Measurements from ENCODE around the gene TXNDC2.

Gene TXNDC2

GRCh38 chr18:9918016-9918680 is 32.4 kb downstream of the TXNDC2 start:
- TF ChIP-seq POLR2A (IDR thresholded peaks at IDR 0.05; ENCODE audit: low read depth, low read length) = no peak
- FAIRE-seq = peak; percentile 90
- DNase-seq (ENCODE audit: insufficient read length, low spot score) = no peak

GRCh38 chr18:9919564-9920232 is 33.9 kb downstream of the TXNDC2 start:
- FAIRE-seq = peak; percentile 57

GRCh38 chr18:9922592-9923311 is 37.0 kb downstream of the TXNDC2 start:
- TF ChIP-seq POLR2A (IDR thresholded peaks at IDR 0.05; ENCODE audit: low read depth, low read length) = no peak
- FAIRE-seq (peak; percentile 65), DNase-seq (ENCODE audit: insufficient read length, low spot score) (no peak)

More at GRCh38 chr18:9919564-9920232, 33.9 kb downstream of the TXNDC2 start:
- DNase-seq (ENCODE audit: insufficient read length, low spot score) = no peak
- no peak for TF ChIP-seq POLR2A (IDR thresholded peaks at IDR 0.05; ENCODE audit: low read depth, low read length)

- DNase-seq (ENCODE audit: insufficient read length, low spot score) = no peak
- TF ChIP-seq POLR2A (IDR thresholded peaks at IDR 0.05; ENCODE audit: low read depth, low read length) = no peak
- FAIRE-seq = peak; percentile 36
Observed at GRCh38 chr18:9924371-9924943, 38.7 kb downstream of the TXNDC2 start.

- DNase-seq (ENCODE audit: insufficient read length, low spot score) (no peak), FAIRE-seq (no peak)
- TF ChIP-seq POLR2A (IDR thresholded peaks at IDR 0.05; ENCODE audit: low read depth, low read length) = no peak
Observed at GRCh38 chr18:9925369-9925768, 39.6 kb downstream of the TXNDC2 start.

- TF ChIP-seq POLR2A (IDR thresholded peaks at IDR 0.05; ENCODE audit: low read depth, low read length) = no peak
- DNase-seq (ENCODE audit: insufficient read length, low spot score) (no peak), FAIRE-seq (no peak)
Observed at GRCh38 chr18:9925795-9926194, 40.0 kb downstream of the TXNDC2 start.

- TF ChIP-seq POLR2A (IDR thresholded peaks at IDR 0.05; ENCODE audit: low read depth, low read length) = no peak
- DNase-seq (ENCODE audit: insufficient read length, low spot score) (no peak), FAIRE-seq (peak; percentile 82)
Observed at GRCh38 chr18:9926223-9926894, 40.6 kb downstream of the TXNDC2 start.

GRCh38 chr18:9926977-9927376 is 41.2 kb downstream of the TXNDC2 start:
- DNase-seq (ENCODE audit: insufficient read length, low spot score) = no peak
- FAIRE-seq = no peak
- TF ChIP-seq POLR2A (IDR thresholded peaks at IDR 0.05; ENCODE audit: low read depth, low read length) = no peak

GRCh38 chr18:9927392-9928063 is 41.8 kb downstream of the TXNDC2 start:
- TF ChIP-seq POLR2A (IDR thresholded peaks at IDR 0.05; ENCODE audit: low read depth, low read length) = no peak
- DNase-seq (ENCODE audit: insufficient read length, low spot score) = no peak
- FAIRE-seq = no peak

GRCh38 chr18:9928646-9929259 is 43.0 kb downstream of the TXNDC2 start:
- no peak for TF ChIP-seq POLR2A (IDR thresholded peaks at IDR 0.05; ENCODE audit: low read depth, low read length)
- peak; percentile 67 for FAIRE-seq
- DNase-seq (ENCODE audit: insufficient read length, low spot score) = no peak

- FAIRE-seq (no peak), DNase-seq (ENCODE audit: insufficient read length, low spot score) (no peak)
- no peak for TF ChIP-seq POLR2A (IDR thresholded peaks at IDR 0.05; ENCODE audit: low read depth, low read length)
Observed at GRCh38 chr18:9930299-9930884, 44.6 kb downstream of the TXNDC2 start.

GRCh38 chr18:9931146-9931545 is 45.4 kb downstream of the TXNDC2 start:
- FAIRE-seq (peak; percentile 41), DNase-seq (ENCODE audit: insufficient read length, low spot score) (no peak)
- TF ChIP-seq POLR2A (IDR thresholded peaks at IDR 0.05; ENCODE audit: low read depth, low read length) = no peak

All from H54 (cell line).